HG03565 (cell line): ENCODE results near the gene ZNF396.
A peak's percentile ranks its signal among the peaks of the same experiment; 100 is the strongest.

ENCODE experiments used
- ATAC-seq: cut with Tn5 transposase; IDR thresholded peaks from one replicate; pipeline ENCODE4 v1.9.1; 2021; ENCODE audit warnings: mild to moderate bottlenecking, moderate library complexity; ENCODE audit not compliant: unreplicated experiment

ZNF396 gene

GRCh38 chr18:35376742-35377695, at the start of gene ZNF396:
Gene ZNF396, minus strand, starts transcription at chr18:35377337. Its CDS starts 3,045 bp downstream, at chr18:35374292.
- peak; percentile 82 for ATAC-seq

GRCh38 chr18:35426786-35427185, 49.6 kb upstream of the ZNF396 start:
- ATAC-seq, result no peak

- no peak for ATAC-seq
Observed at GRCh38 chr18:35424356-35424755, 47.2 kb upstream of the ZNF396 start.

- ATAC-seq, result no peak
Observed at GRCh38 chr18:35422237-35422636, 45.1 kb upstream of the ZNF396 start.

GRCh38 chr18:35418610-35419009, 41.5 kb upstream of the ZNF396 start:
- no peak for ATAC-seq

- no peak for ATAC-seq
Observed at GRCh38 chr18:35417223-35417622, 40.1 kb upstream of the ZNF396 start.

- peak; percentile 30 for ATAC-seq
Observed at GRCh38 chr18:35415511-35416073, 38.5 kb upstream of the ZNF396 start.

GRCh38 chr18:35413163-35413511, 36.0 kb upstream of the ZNF396 start:
- ATAC-seq, result no peak

GRCh38 chr18:35411625-35412351, 34.7 kb upstream of the ZNF396 start:
- ATAC-seq, result no peak

- peak; percentile 38 for ATAC-seq
Observed at GRCh38 chr18:35410561-35410960, 33.4 kb upstream of the ZNF396 start.

- no peak for ATAC-seq
Observed at GRCh38 chr18:35409911-35410310, 32.8 kb upstream of the ZNF396 start.

GRCh38 chr18:35408843-35409261, 31.7 kb upstream of the ZNF396 start:
- no peak for ATAC-seq

- peak; percentile 61 for ATAC-seq
Observed at GRCh38 chr18:35407871-35408481, 30.8 kb upstream of the ZNF396 start.

- no peak for ATAC-seq
Observed at GRCh38 chr18:35406666-35407065, 29.5 kb upstream of the ZNF396 start.

- no peak for ATAC-seq
Observed at GRCh38 chr18:35397976-35398375, 20.8 kb upstream of the ZNF396 start.

- ATAC-seq, result no peak
Observed at GRCh38 chr18:35393716-35394115, 16.6 kb upstream of the ZNF396 start.

- no peak for ATAC-seq
Observed at GRCh38 chr18:35392375-35392774, 15.2 kb upstream of the ZNF396 start.

GRCh38 chr18:35390951-35391700, 14.0 kb upstream of the ZNF396 start:
- ATAC-seq, result no peak

- no peak for ATAC-seq
Observed at GRCh38 chr18:35389095-35389618, 12.0 kb upstream of the ZNF396 start.

- no peak for ATAC-seq
Observed at GRCh38 chr18:35387152-35387571, 10.0 kb upstream of the ZNF396 start.
